22Rv1 (cell line): ENCODE data around the gene RET.

Experiments used
- CTCF ChIP-seq: fragments of 450-650 bp; IDR thresholded peaks from 2 replicates; pipeline ENCODE4 v1.5.1; 2017; ENCODE audit warnings: mild to moderate bottlenecking
- ZFX ChIP-seq: fragments of 450-650 bp; IDR thresholded peaks from 2 replicates; pipeline ENCODE4 v1.6.1; 2017; ENCODE audit warnings: antibody characterized with exemption, borderline replicate concordance

GRCh38 chr10:43089519-43089918 is 12.7 kb downstream of the RET start:
- TF ChIP-seq CTCF (no peak), ZFX (no peak)
